Stomach (tissue), 9 donors: ENCODE results near the gene DPYSL4. TPM values are rescaled to one million over a fixed set of nuclear protein-coding genes. Genes with fewer than 3 reads are reported as not detected.
"Not testable (repeated sequence)": the region's sequence is repeated elsewhere in the genome, so short reads cannot be mapped to it uniquely, and the experiment has no call there.

Source experiments
- DNase-seq, 2 donors: peaks; one replicate each; pipeline versions ENCODE4 v3.0.0 to v3.0.0-alpha.2; 2013 to 2019
- H3K27ac ChIP-seq, 5 donors: fragments of 200-600 bp in 4 of 5; sonication (generic) in 4 of 5; one replicate each; pipeline ENCODE4 v1.5.1; 2013 to 2019; ENCODE audit warnings: mild to moderate bottlenecking in 1 of 5, moderate library complexity in 1 of 5
- H3K27me3 ChIP-seq, 3 donors: fragments of 200-600 bp; sonication (generic); one replicate each; pipeline ENCODE4 v1.5.1; 2017 to 2019; ENCODE audit warnings: mixed run types in 1 of 3
- H3K36me3 ChIP-seq, 4 donors: fragments of 200-600 bp; sonication (generic); 1 replicate in 3 of 4; 2 replicates in 1 of 4; pipeline ENCODE4 v1.5.1; 2016 to 2019
- H3K4me1 ChIP-seq, 4 donors: fragments of 200-600 bp; sonication (generic); one replicate each; pipeline ENCODE4 v1.5.1; 2016 to 2019
- H3K4me3 ChIP-seq, 4 donors: fragments of 200-600 bp; sonication (generic) in 3 of 4; one replicate each; pipeline ENCODE4 v1.5.1; 2016 to 2019; ENCODE audit warnings: mild to moderate bottlenecking in 1 of 4
- H3K9me3 ChIP-seq, 4 donors: fragments of 200-600 bp; sonication (generic); one replicate each; pipeline ENCODE4 v1.5.1; 2016 to 2019
- CTCF ChIP-seq, 7 experiments: fragments of 450-650 bp in 4 of 7; fragments of 200-600 bp in 3 of 7; sonication (generic) in 3 of 7; IDR thresholded peaks; one replicate each; pipeline ENCODE4 v1.5.1; 2016 to 2019; ENCODE audit warnings: antibody characterized with exemption in 7 of 7, control low read depth in 2 of 7, mild to moderate bottlenecking in 1 of 7
- EP300 ChIP-seq: sonication (generic); formaldehyde crosslinking; IDR thresholded peaks from one replicate; pipeline ENCODE4 v1.6.1; 2017; ENCODE audit warnings: antibody characterized with exemption
- POLR2A ChIP-seq, 4 donors: fragments of 450-650 bp; IDR thresholded peaks; one replicate each; pipeline ENCODE4 v1.6.1; 2016; ENCODE audit warnings: antibody characterized with exemption in 4 of 4, control low read depth in 2 of 4, mild to moderate bottlenecking in 1 of 4, moderate library complexity in 1 of 4
- POLR2AphosphoS5 ChIP-seq, 3 donors: sonication (generic); formaldehyde crosslinking; IDR thresholded peaks; one replicate each; pipeline ENCODE4 v1.6.1; 2016; ENCODE audit warnings: antibody characterized with exemption in 3 of 3
- WGBS, 5 donors: extraction: QIAGEN DNeasy Blood & Tissue Kit in 3 of 5; methylation state at CpG; one replicate each; pipeline versions ENCODE4 v1.1.5 to v1.1.7; 2013 to 2018; 5-methylcytosine and 5-hydroxymethylcytosine counted together
- intact Hi-C: fragments of 100-400 bp; cut with DNase I; formaldehyde crosslinking; loops from one replicate; pipeline ENCODE4 v1.15.1; 2023; ENCODE audit warnings: low total_unique reads
- polyA plus RNA-seq, 3 donors: library from polyadenylated mRNA; stranded (reverse); fragments of 200-250 nt; gene quantifications; one replicate each; pipeline ENCODE4 v1.2.3, GENCODE V29; 2013
- total RNA-seq, 5 donors: library from RNA; depleted of rRNA; stranded (reverse); fragments of >200 nt; gene quantifications; one replicate each; pipeline versions ENCODE4 v1.1.0 to v1.2.3, GENCODE V29; 2014 to 2016
- donor health status: healthy with polysubstance abuse.
- donor health status: Bipolar disorder and iron deficiency.
- donor health status: healthy.

DPYSL4 gene
- total and polyA plus RNA-seq, 8 donors = 0.43 to 2.0 (median 0.68) TPM; not detected in 3

GRCh38 chr10:132219486-132219885 lies 32.7 kb downstream of the DPYSL4 start:
- no peaks in the 10 kb centered on the region for H3K36me3 ChIP-seq
- DNase-seq = no peak
- no peak overlapping the region for H3K4me3 ChIP-seq
- intact Hi-C loops = no loop called here
- 69 to 79% (median 71%) methylated on average over 1 to 7 of the region's 7 CpGs for WGBS, 5 donors
- peaks cover 0 to 8% (median 6%) of the 10 kb centered on the region in 4 donors for H3K4me1 ChIP-seq
- H3K27me3 ChIP-seq = no peaks in the 10 kb centered on the region
- TF ChIP-seq CTCF (IDR thresholded peaks at IDR 0.05) (no peak), POLR2A (IDR thresholded peaks at IDR 0.05) (no peak), EP300 (no peak), POLR2AphosphoS5 (IDR thresholded peaks at IDR 0.05) (no peak)
- H3K27ac ChIP-seq = no peak overlapping the region
- H3K9me3 ChIP-seq = peaks cover under 1 to 35% (median 20%) of the 10 kb centered on the region in 4 donors

GRCh38 chr10:132220061-132220460 lies 33.3 kb downstream of the DPYSL4 start:
- Histone ChIP-seq H3K9me3 (peaks cover 0 to 29% (median 17%) of the 10 kb centered on the region in 4 donors), H3K36me3 (peaks cover 0 to 2% (median 0%) of the 10 kb centered on the region in 4 donors), H3K4me1 (peaks cover 0 to 8% (median 6%) of the 10 kb centered on the region in 4 donors), H3K27ac (no peak overlapping the region), H3K4me3 (no peak overlapping the region), H3K27me3 (no peaks in the 10 kb centered on the region)
- WGBS, 5 donors = 93 to 95% (median 94%) methylated on average over 9 of the region's 9 CpGs
- intact Hi-C loops = loop anchor here (10.0 kb wide), 1 partner anchor 235 kb away; no protein-coding TSS in a partner anchor
- TF ChIP-seq EP300 (no peak), CTCF (IDR thresholded peaks at IDR 0.05) (no peak), POLR2A (IDR thresholded peaks at IDR 0.05) (no peak), POLR2AphosphoS5 (IDR thresholded peaks at IDR 0.05) (no peak)
- no peak for DNase-seq

GRCh38 chr10:132220996-132221395 lies 34.2 kb downstream of the DPYSL4 start:
- peaks cover 0 to 12% (median 0%) of the 10 kb centered on the region in 4 donors for H3K36me3 ChIP-seq
- not testable (repeated sequence) for H3K27ac ChIP-seq
- 89 to 93% (median 90%) methylated on average over 4 to 18 of the region's 18 CpGs for WGBS, 5 donors

GRCh38 chr10:132222726-132223125 lies 36.0 kb downstream of the DPYSL4 start:
- TF ChIP-seq CTCF (IDR thresholded peaks at IDR 0.05) (no peak), EP300 (no peak), POLR2A (IDR thresholded peaks at IDR 0.05) (no peak), POLR2AphosphoS5 (IDR thresholded peaks at IDR 0.05) (no peak)
- Histone ChIP-seq H3K27me3 (no peaks in the 10 kb centered on the region), H3K27ac (no peak overlapping the region), H3K9me3 (peaks cover 0 to 2% (median under 1%) of the 10 kb centered on the region in 4 donors), H3K4me3 (no peak overlapping the region), H3K4me1 (peaks cover 0 to 8% (median 8%) of the 10 kb centered on the region in 4 donors), H3K36me3 (peaks cover 0 to 17% (median 0%) of the 10 kb centered on the region in 4 donors)
- intact Hi-C loops = loop anchor here (2.0 to 10.0 kb wide), 2 partner anchors 128 to 232 kb away; no protein-coding TSS in a partner anchor
- WGBS, 5 donors = 69 to 87% (median 74%) methylated on average over 18 to 21 of the region's 21 CpGs
- DNase-seq = no peak

More at GRCh38 chr10:132220996-132221395, 34.2 kb downstream of the DPYSL4 start:
- not testable (repeated sequence) for DNase-seq, H3K4me1 ChIP-seq, H3K27me3 ChIP-seq, H3K4me3 ChIP-seq
- intact Hi-C loops = loop anchor here (10.0 kb wide), 1 partner anchor 234 kb away; no protein-coding TSS in a partner anchor
- peaks cover 0 to 20% (median 14%) of the 10 kb centered on the region in 4 donors for H3K9me3 ChIP-seq

GRCh38 chr10:132223156-132223590 lies 36.4 kb downstream of the DPYSL4 start:
- 30 to 41% (median 40%) methylated on average over 6 to 16 of the region's 16 CpGs for WGBS, 5 donors
- DNase-seq = peak; percentile 75 to 93
- intact Hi-C loops = loop anchor here (2.0 to 10.0 kb wide), 2 partner anchors 128 to 232 kb away; no protein-coding TSS in a partner anchor

More at GRCh38 chr10:132223156-132223590, 36.4 kb downstream of the DPYSL4 start:
- H3K4me1 ChIP-seq = peaks cover 0 to 8% (median 8%) of the 10 kb centered on the region in 4 donors
- H3K27ac ChIP-seq = no peak overlapping the region
- H3K4me3 ChIP-seq = no peak overlapping the region
- TF ChIP-seq EP300 (no peak), CTCF (IDR thresholded peaks at IDR 0.05) (peak in 5 of 7 experiments; percentile 78 to 93 (median 80))
- peaks cover 0 to 17% (median 0%) of the 10 kb centered on the region in 4 donors for H3K36me3 ChIP-seq
- H3K9me3 ChIP-seq = no peaks in the 10 kb centered on the region
- no peaks in the 10 kb centered on the region for H3K27me3 ChIP-seq
